GM12892 (cell line): ENCODE data around the gene ATP5F1D.

Source experiments
- POLR2A ChIP-seq: IDR thresholded peaks from 2 replicates; pipeline ENCODE4 v1.6.1; 2011; ENCODE audit warnings: low read depth, low read length, control low read depth
- POLR2AphosphoS5 ChIP-seq: IDR thresholded peaks from 2 replicates; pipeline ENCODE4 v1.6.1; 2011; ENCODE audit warnings: low read depth, low read length, control low read depth
- TAF1 ChIP-seq: IDR thresholded peaks from 2 replicates; pipeline ENCODE4 v1.6.1; 2011; ENCODE audit warnings: low read depth, mild to moderate bottlenecking, control low read depth, low read length, borderline replicate concordance

GRCh38 chr19:1233115-1233667 is 8.4 kb upstream of the ATP5F1D start:
- TF ChIP-seq TAF1 (no peak), POLR2A (no peak), POLR2AphosphoS5 (no peak)
